Vagina (tissue), 2 donors: ENCODE measurements around the gene MARCKS. TPM values are rescaled to one million over a fixed set of nuclear protein-coding genes. Genes with fewer than 3 reads are reported as not detected.

Source experiments
- DNase-seq, 2 donors: peaks; one replicate each; pipeline ENCODE4 v3.0.0-alpha.2; 2017; ENCODE audit errors: extremely low spot score in 2 of 2
- H3K27ac ChIP-seq: fragments of 200-600 bp; sonication (generic); one replicate; pipeline ENCODE4 v1.5.1; 2019
- H3K27me3 ChIP-seq: fragments of 200-600 bp; sonication (generic); one replicate; pipeline ENCODE4 v1.5.1; 2019
- H3K36me3 ChIP-seq, 2 donors: fragments of 200-600 bp; sonication (generic); one replicate each; pipeline ENCODE4 v1.5.1; 2017 to 2019
- H3K4me1 ChIP-seq: fragments of 200-600 bp; sonication (generic); one replicate; pipeline ENCODE4 v1.5.1; 2019
- H3K4me3 ChIP-seq, 2 donors: fragments of 200-600 bp; sonication (generic); 1 replicate in 1 of 2; 2 replicates in 1 of 2; pipeline ENCODE4 v1.5.1; 2016 to 2019
- H3K9me3 ChIP-seq: fragments of 200-600 bp; sonication (generic); one replicate; pipeline ENCODE4 v1.5.1; 2019
- CTCF ChIP-seq, 3 experiments: fragments of 450-650 bp in 2 of 3; fragments of 200-600 bp in 1 of 3; sonication (generic) in 1 of 3; IDR thresholded peaks; one replicate each; pipeline ENCODE4 v1.5.1; 2017 to 2019; ENCODE audit warnings: antibody characterized with exemption in 3 of 3, mild to moderate bottlenecking in 2 of 3, moderate library complexity in 2 of 3
- POLR2A ChIP-seq, 2 donors: fragments of 450-650 bp; IDR thresholded peaks; one replicate each; pipeline ENCODE4 v1.6.1; 2017; ENCODE audit warnings: antibody characterized with exemption in 2 of 2, mild to moderate bottlenecking in 2 of 2, moderate library complexity in 2 of 2
- POLR2AphosphoS5 ChIP-seq, 2 donors: sonication (generic); formaldehyde crosslinking; IDR thresholded peaks; one replicate each; pipeline ENCODE4 v1.9.0; 2017; ENCODE audit warnings: antibody characterized with exemption in 2 of 2, mild to moderate bottlenecking in 2 of 2, low read depth in 1 of 2; ENCODE audit not compliant: insufficient read depth in 1 of 2
- intact Hi-C: fragments of 100-400 bp; cut with DNase I; formaldehyde crosslinking; loops from one replicate; pipeline ENCODE4 v1.15.1; 2023
- total RNA-seq: library from RNA; depleted of rRNA; stranded (reverse); fragments of >200 nt; gene quantifications from one replicate; pipeline ENCODE4 v1.2.3, GENCODE V29; 2016

Gene MARCKS
- total RNA-seq, 1 donor from 2014 or later: 46.4 TPM

GRCh38 chr6:113855500-113856374 is 1.4 kb upstream of the MARCKS start:
- intact Hi-C loops: no loop called here
- H3K27ac ChIP-seq: peak overlapping the region; percentile 96
- peak overlapping the region; percentile 72 to 79 for H3K4me3 ChIP-seq
- TF ChIP-seq POLR2A (IDR thresholded peaks at IDR 0.05): no peak
- TF ChIP-seq POLR2AphosphoS5 (IDR thresholded peaks at IDR 0.05; ENCODE audit: insufficient read depth in 1 of 2, low read depth in 1 of 2): no peak
- TF ChIP-seq CTCF (IDR thresholded peaks at IDR 0.05): no peak
- no peaks in the 10 kb centered on the region for H3K27me3 ChIP-seq
- no peak for DNase-seq
- no peaks in the 10 kb centered on the region for H3K36me3 ChIP-seq
- no peaks in the 10 kb centered on the region for H3K4me1 ChIP-seq
- no peaks in the 10 kb centered on the region for H3K9me3 ChIP-seq

GRCh38 chr6:113856375-113856624 is 845 bp upstream of the MARCKS start:
- no peak for TF ChIP-seq POLR2AphosphoS5 (IDR thresholded peaks at IDR 0.05; ENCODE audit: insufficient read depth in 1 of 2, low read depth in 1 of 2)
- TF ChIP-seq POLR2A (IDR thresholded peaks at IDR 0.05): no peak
- no peak for TF ChIP-seq CTCF (IDR thresholded peaks at IDR 0.05)
- Histone ChIP-seq H3K27ac (peak overlapping the region; percentile 96), H3K4me1 (peaks cover 1% of the 10 kb centered on the region), H3K9me3 (no peaks in the 10 kb centered on the region), H3K4me3 (peak overlapping the region; percentile 72 to 79), H3K36me3 (no peaks in the 10 kb centered on the region), H3K27me3 (no peaks in the 10 kb centered on the region)
- intact Hi-C loops: no loop called here
- no peak for DNase-seq

- H3K36me3 ChIP-seq: no peaks in the 10 kb centered on the region
- no peaks in the 10 kb centered on the region for H3K27me3 ChIP-seq
- peak in 1 of 2 donors; percentile 90 for DNase-seq
- H3K27ac ChIP-seq: peak overlapping the region; percentile 96
- peaks cover 15% of the 10 kb centered on the region for H3K4me1 ChIP-seq
- intact Hi-C loops: no loop called here
- H3K4me3 ChIP-seq: peak overlapping the region; percentile 72 to 79
- H3K9me3 ChIP-seq: no peaks in the 10 kb centered on the region
- TF ChIP-seq CTCF (IDR thresholded peaks at IDR 0.05) (no peak), POLR2AphosphoS5 (IDR thresholded peaks at IDR 0.05; ENCODE audit: insufficient read depth in 1 of 2, low read depth in 1 of 2) (no peak), POLR2A (IDR thresholded peaks at IDR 0.05) (no peak)
Observed at GRCh38 chr6:113857556-113858479, 673 bp downstream of the MARCKS start.

- Histone ChIP-seq H3K27me3 (no peaks in the 10 kb centered on the region), H3K9me3 (no peaks in the 10 kb centered on the region), H3K4me3 (peak overlapping the region; percentile 72 to 79), H3K4me1 (peaks cover 20% of the 10 kb centered on the region), H3K27ac (peak overlapping the region; percentile 96), H3K36me3 (no peaks in the 10 kb centered on the region)
- TF ChIP-seq CTCF (IDR thresholded peaks at IDR 0.05) (peak; percentile 82 to 99 (median 86)), POLR2AphosphoS5 (IDR thresholded peaks at IDR 0.05; ENCODE audit: insufficient read depth in 1 of 2, low read depth in 1 of 2) (peak in 1 of 2 donors; percentile 91), POLR2A (IDR thresholded peaks at IDR 0.05) (peak in 1 of 2 donors; percentile 72)
- intact Hi-C loops: no loop called here
- peak in 1 of 2 donors; percentile 96 for DNase-seq
Observed at GRCh38 chr6:113858480-113859348, 1.6 kb downstream of the MARCKS start.
